Measurements from ENCODE around the gene NCKAP1.

Gene NCKAP1

GRCh38 chr2:182937870-182938269, 100.4 kb downstream of the NCKAP1 start:
- no peaks in the 10 kb centered on the region for H3K9me3 ChIP-seq (ENCODE audit: control insufficient read depth, insufficient read depth, low read length)
- H3K9ac ChIP-seq (ENCODE audit: low read depth, low read length): no peak overlapping the region
- H3K4me1 ChIP-seq (ENCODE audit: control insufficient read depth, insufficient read depth, low read length): no peaks in the 10 kb centered on the region
- peaks cover 3% of the 10 kb centered on the region for H3K36me3 ChIP-seq (ENCODE audit: control insufficient read depth, insufficient read depth, low read length)
- no peak overlapping the region for H3K4me3 ChIP-seq (ENCODE audit: low read depth, low read length)
- no peaks in the 10 kb centered on the region for H3K27me3 ChIP-seq (ENCODE audit: control insufficient read depth, insufficient read depth, low read length)

DNA sequence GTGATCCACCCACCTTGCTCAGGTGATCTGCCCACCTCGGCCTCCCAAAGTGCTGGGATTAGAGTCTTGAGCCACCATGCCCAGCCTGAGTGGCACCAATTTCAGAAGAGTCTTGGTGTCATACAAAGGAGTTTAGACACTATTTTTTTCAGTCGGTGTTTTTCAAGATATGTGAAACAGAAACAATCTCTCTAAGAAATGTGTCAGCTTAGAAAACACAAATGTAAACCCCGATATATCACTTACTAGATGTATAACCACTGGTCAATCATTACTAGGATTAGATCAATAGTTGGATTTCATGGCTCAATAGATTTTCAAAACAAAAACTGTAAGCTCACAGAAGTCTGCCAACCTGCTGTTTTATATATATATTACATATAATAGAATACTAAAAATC, 104.6 kb downstream of the NCKAP1 start:
- H3K9me3 ChIP-seq (ENCODE audit: control insufficient read depth, insufficient read depth, low read length): no peaks in the 10 kb centered on the region
- H3K4me1 ChIP-seq (ENCODE audit: control insufficient read depth, insufficient read depth, low read length): no peaks in the 10 kb centered on the region
- no peaks in the 10 kb centered on the region for H3K27me3 ChIP-seq (ENCODE audit: control insufficient read depth, insufficient read depth, low read length)
- H3K9ac ChIP-seq (ENCODE audit: low read depth, low read length): no peak overlapping the region
- H3K4me3 ChIP-seq (ENCODE audit: low read depth, low read length): no peak overlapping the region
- no peaks in the 10 kb centered on the region for H3K36me3 ChIP-seq (ENCODE audit: control insufficient read depth, insufficient read depth, low read length)

- no peaks in the 10 kb centered on the region for H3K4me1 ChIP-seq (ENCODE audit: control insufficient read depth, insufficient read depth, low read length)
- no peak overlapping the region for H3K9ac ChIP-seq (ENCODE audit: low read depth, low read length)
- no peaks in the 10 kb centered on the region for H3K9me3 ChIP-seq (ENCODE audit: control insufficient read depth, insufficient read depth, low read length)
- H3K36me3 ChIP-seq (ENCODE audit: control insufficient read depth, insufficient read depth, low read length): no peaks in the 10 kb centered on the region
- no peaks in the 10 kb centered on the region for H3K27me3 ChIP-seq (ENCODE audit: control insufficient read depth, insufficient read depth, low read length)
- no peak overlapping the region for H3K4me3 ChIP-seq (ENCODE audit: low read depth, low read length)
Measured at GRCh38 chr2:182929972-182930371, 108.3 kb downstream of the NCKAP1 start.

- H3K9me3 ChIP-seq (ENCODE audit: control insufficient read depth, insufficient read depth, low read length): no peaks in the 10 kb centered on the region
- no peaks in the 10 kb centered on the region for H3K36me3 ChIP-seq (ENCODE audit: control insufficient read depth, insufficient read depth, low read length)
- H3K4me1 ChIP-seq (ENCODE audit: control insufficient read depth, insufficient read depth, low read length): no peaks in the 10 kb centered on the region
- no peaks in the 10 kb centered on the region for H3K27me3 ChIP-seq (ENCODE audit: control insufficient read depth, insufficient read depth, low read length)
- H3K4me3 ChIP-seq (ENCODE audit: low read depth, low read length): no peak overlapping the region
- H3K9ac ChIP-seq (ENCODE audit: low read depth, low read length): no peak overlapping the region
Measured at GRCh38 chr2:182924306-182924705, 114.0 kb downstream of the NCKAP1 start.

DNA sequence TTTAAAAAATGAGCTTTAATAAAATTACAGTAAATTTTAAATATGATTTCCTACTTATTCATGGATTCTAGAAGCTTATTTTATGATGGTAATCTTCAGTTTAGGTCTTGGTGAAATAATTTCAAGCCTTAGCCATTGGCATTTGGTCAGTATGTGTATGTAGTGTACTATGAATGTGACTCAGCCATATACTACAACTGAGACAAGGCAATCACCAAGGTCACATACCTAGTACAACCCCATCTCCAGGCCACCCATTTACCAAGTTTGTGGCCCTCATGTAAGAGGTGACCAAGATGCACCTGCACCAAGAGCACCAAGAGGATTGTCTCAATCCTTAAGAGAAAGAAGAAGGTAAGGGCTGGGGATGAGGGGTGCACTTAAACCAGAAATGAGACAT, 117.0 kb downstream of the NCKAP1 start:
- no peak overlapping the region for H3K9ac ChIP-seq (ENCODE audit: low read depth, low read length)
- no peak overlapping the region for H3K4me3 ChIP-seq (ENCODE audit: low read depth, low read length)
- no peaks in the 10 kb centered on the region for H3K9me3 ChIP-seq (ENCODE audit: control insufficient read depth, insufficient read depth, low read length)
- H3K36me3 ChIP-seq (ENCODE audit: control insufficient read depth, insufficient read depth, low read length): no peaks in the 10 kb centered on the region
- no peaks in the 10 kb centered on the region for H3K4me1 ChIP-seq (ENCODE audit: control insufficient read depth, insufficient read depth, low read length)
- no peaks in the 10 kb centered on the region for H3K27me3 ChIP-seq (ENCODE audit: control insufficient read depth, insufficient read depth, low read length)

DNA sequence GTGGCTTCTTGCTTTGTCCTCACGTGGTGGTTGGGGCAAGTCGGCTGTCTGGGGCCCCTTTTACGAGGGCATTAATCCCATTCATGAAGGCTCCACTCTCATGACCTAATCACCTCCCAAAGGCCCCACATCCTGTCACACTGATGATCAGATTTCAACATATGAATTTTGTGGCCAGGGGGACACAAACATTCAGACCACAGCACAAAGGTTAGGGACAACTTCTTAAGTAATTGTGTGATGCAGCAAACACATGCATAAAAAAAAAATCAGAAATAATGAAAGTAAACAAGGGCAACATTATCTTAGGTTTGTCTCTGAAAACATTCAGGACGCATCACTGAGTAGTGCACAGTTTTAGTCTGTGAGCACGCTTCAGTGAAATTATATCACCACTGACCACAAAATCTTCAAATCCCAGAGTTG, 117.6 kb downstream of the NCKAP1 start:
- no peaks in the 10 kb centered on the region for H3K27me3 ChIP-seq (ENCODE audit: control insufficient read depth, insufficient read depth, low read length)
- no peaks in the 10 kb centered on the region for H3K4me1 ChIP-seq (ENCODE audit: control insufficient read depth, insufficient read depth, low read length)
- no peak overlapping the region for H3K4me3 ChIP-seq (ENCODE audit: low read depth, low read length)
- no peaks in the 10 kb centered on the region for H3K36me3 ChIP-seq (ENCODE audit: control insufficient read depth, insufficient read depth, low read length)
- no peaks in the 10 kb centered on the region for H3K9me3 ChIP-seq (ENCODE audit: control insufficient read depth, insufficient read depth, low read length)
- no peak overlapping the region for H3K9ac ChIP-seq (ENCODE audit: low read depth, low read length)

DNA sequence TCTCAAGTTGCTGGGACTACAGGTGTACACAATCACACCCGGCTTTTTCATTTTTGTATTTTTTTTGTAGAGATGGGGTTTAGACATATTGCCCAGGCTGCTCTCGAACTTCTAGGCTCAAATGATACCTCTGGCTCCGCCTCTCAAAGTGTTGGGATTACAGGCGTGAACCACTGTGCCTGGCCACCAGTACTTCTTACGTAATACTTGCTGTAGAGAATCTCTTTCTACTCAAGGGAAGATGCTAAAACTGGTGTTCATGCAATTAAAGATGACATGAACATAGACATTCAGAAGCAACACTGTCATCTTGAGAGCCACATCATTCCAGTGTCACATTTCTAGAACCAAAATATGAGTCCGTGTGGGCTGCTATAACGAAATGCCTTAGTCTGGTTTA, 118.2 kb downstream of the NCKAP1 start:
- Histone ChIP-seq H3K9me3 (ENCODE audit: control insufficient read depth, insufficient read depth, low read length) (no peaks in the 10 kb centered on the region), H3K27me3 (ENCODE audit: control insufficient read depth, insufficient read depth, low read length) (no peaks in the 10 kb centered on the region), H3K9ac (ENCODE audit: low read depth, low read length) (no peak overlapping the region), H3K4me3 (ENCODE audit: low read depth, low read length) (no peak overlapping the region), H3K36me3 (ENCODE audit: control insufficient read depth, insufficient read depth, low read length) (no peaks in the 10 kb centered on the region), H3K4me1 (ENCODE audit: control insufficient read depth, insufficient read depth, low read length) (no peaks in the 10 kb centered on the region)

- no peaks in the 10 kb centered on the region for H3K9me3 ChIP-seq (ENCODE audit: control insufficient read depth, insufficient read depth, low read length)
- no peak overlapping the region for H3K9ac ChIP-seq (ENCODE audit: low read depth, low read length)
- H3K4me1 ChIP-seq (ENCODE audit: control insufficient read depth, insufficient read depth, low read length): no peaks in the 10 kb centered on the region
- no peaks in the 10 kb centered on the region for H3K27me3 ChIP-seq (ENCODE audit: control insufficient read depth, insufficient read depth, low read length)
- H3K4me3 ChIP-seq (ENCODE audit: low read depth, low read length): no peak overlapping the region
- H3K36me3 ChIP-seq (ENCODE audit: control insufficient read depth, insufficient read depth, low read length): no peaks in the 10 kb centered on the region
Measured at GRCh38 chr2:182918961-182919652, 119.2 kb downstream of the NCKAP1 start.

- Histone ChIP-seq H3K36me3 (ENCODE audit: control insufficient read depth, insufficient read depth, low read length) (no peaks in the 10 kb centered on the region), H3K4me3 (ENCODE audit: low read depth, low read length) (no peak overlapping the region), H3K27me3 (ENCODE audit: control insufficient read depth, insufficient read depth, low read length) (no peaks in the 10 kb centered on the region), H3K4me1 (ENCODE audit: control insufficient read depth, insufficient read depth, low read length) (no peaks in the 10 kb centered on the region), H3K9me3 (ENCODE audit: control insufficient read depth, insufficient read depth, low read length) (no peaks in the 10 kb centered on the region), H3K9ac (ENCODE audit: low read depth, low read length) (no peak overlapping the region)
Measured at GRCh38 chr2:182917924-182918323, 120.3 kb downstream of the NCKAP1 start.

- no peak overlapping the region for H3K9ac ChIP-seq (ENCODE audit: low read depth, low read length)
- H3K9me3 ChIP-seq (ENCODE audit: control insufficient read depth, insufficient read depth, low read length): no peaks in the 10 kb centered on the region
- no peaks in the 10 kb centered on the region for H3K4me1 ChIP-seq (ENCODE audit: control insufficient read depth, insufficient read depth, low read length)
- H3K36me3 ChIP-seq (ENCODE audit: control insufficient read depth, insufficient read depth, low read length): no peaks in the 10 kb centered on the region
- no peaks in the 10 kb centered on the region for H3K27me3 ChIP-seq (ENCODE audit: control insufficient read depth, insufficient read depth, low read length)
- no peak overlapping the region for H3K4me3 ChIP-seq (ENCODE audit: low read depth, low read length)
Measured at GRCh38 chr2:182916417-182916816, 121.8 kb downstream of the NCKAP1 start.

GRCh38 chr2:182915369-182916326, 122.6 kb downstream of the NCKAP1 start:
- Histone ChIP-seq H3K9me3 (ENCODE audit: control insufficient read depth, insufficient read depth, low read length) (no peaks in the 10 kb centered on the region), H3K27me3 (ENCODE audit: control insufficient read depth, insufficient read depth, low read length) (no peaks in the 10 kb centered on the region), H3K4me1 (ENCODE audit: control insufficient read depth, insufficient read depth, low read length) (no peaks in the 10 kb centered on the region), H3K9ac (ENCODE audit: low read depth, low read length) (no peak overlapping the region), H3K4me3 (ENCODE audit: low read depth, low read length) (no peak overlapping the region), H3K36me3 (ENCODE audit: control insufficient read depth, insufficient read depth, low read length) (no peaks in the 10 kb centered on the region)

DNA sequence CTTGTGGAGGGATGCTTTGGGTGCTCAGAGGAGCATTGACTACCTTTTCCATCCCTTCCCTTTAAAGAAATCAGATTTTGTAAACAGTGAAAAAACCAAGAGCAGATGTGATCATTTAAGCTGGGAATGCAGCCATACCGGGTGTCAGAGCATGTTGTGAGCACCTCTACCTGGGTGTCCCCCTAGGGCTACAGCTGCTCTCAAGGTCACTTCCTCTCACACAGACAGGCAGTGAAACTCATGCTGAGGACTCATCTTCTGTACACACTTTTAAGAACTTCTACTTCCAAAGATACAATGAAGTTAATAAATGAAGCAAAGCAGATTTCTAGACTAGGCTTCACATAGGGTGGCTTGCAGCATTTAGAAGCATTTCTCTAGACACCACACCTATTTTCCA, 123.4 kb downstream of the NCKAP1 start:
- Histone ChIP-seq H3K4me1 (ENCODE audit: control insufficient read depth, insufficient read depth, low read length) (no peaks in the 10 kb centered on the region), H3K9ac (ENCODE audit: low read depth, low read length) (no peak overlapping the region), H3K9me3 (ENCODE audit: control insufficient read depth, insufficient read depth, low read length) (no peaks in the 10 kb centered on the region), H3K4me3 (ENCODE audit: low read depth, low read length) (no peak overlapping the region), H3K36me3 (ENCODE audit: control insufficient read depth, insufficient read depth, low read length) (no peaks in the 10 kb centered on the region), H3K27me3 (ENCODE audit: control insufficient read depth, insufficient read depth, low read length) (no peaks in the 10 kb centered on the region)

Data from iPS-15b (cell line).